Activated CD4-positive, CD25-positive, alpha-beta regulatory T cell treated with anti-CD3 and anti-CD28 coated beads, Interleukin-2, amount 50 U/mL, for 24 hours (primary cell): ENCODE measurements around the gene KIFC1.

Experiments
- ATAC-seq, 2 donors: fragments of 150-1000 bp; cut with Tn5 transposase; one replicate each; pipeline ENCODE4 v1.10.0; 2021; ENCODE audit warnings: mild to moderate bottlenecking in 1 of 2, moderate library complexity in 1 of 2

Gene KIFC1

DNA sequence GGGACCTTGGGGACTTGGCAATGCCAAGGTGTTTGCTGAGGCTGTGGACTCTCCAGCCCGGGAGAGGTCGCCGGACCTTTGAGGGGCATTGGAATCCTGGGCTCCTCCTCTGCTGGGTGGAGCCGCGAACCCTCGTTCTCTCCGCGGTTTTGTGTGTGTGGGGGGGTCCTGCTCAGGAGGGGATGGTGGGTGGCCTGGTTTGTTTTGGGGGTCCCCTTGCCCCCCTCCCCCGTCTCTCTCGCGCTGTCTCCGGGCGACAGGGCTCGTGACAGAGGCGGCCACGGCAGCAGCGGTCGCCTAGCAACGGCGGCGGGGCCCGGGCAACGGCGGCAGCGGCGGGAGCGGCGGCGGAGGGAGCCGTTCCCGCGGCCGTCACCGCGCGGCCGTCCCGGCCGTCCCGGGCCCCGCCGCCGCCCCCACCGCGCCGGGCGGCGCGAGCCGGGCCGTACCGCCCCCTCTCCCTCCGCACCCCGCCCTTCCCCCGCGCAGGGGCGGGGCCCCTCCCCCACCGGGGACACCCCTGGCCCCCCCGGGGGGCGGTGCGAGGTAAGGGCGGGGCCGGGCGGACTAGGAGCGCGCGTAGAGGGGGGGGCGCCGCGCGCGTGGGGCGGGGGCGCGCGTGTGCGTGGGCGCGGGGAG is 36.1 kb downstream of the KIFC1 start:
- ATAC-seq = peak in 1 of 2 donors; percentile 6

DNA sequence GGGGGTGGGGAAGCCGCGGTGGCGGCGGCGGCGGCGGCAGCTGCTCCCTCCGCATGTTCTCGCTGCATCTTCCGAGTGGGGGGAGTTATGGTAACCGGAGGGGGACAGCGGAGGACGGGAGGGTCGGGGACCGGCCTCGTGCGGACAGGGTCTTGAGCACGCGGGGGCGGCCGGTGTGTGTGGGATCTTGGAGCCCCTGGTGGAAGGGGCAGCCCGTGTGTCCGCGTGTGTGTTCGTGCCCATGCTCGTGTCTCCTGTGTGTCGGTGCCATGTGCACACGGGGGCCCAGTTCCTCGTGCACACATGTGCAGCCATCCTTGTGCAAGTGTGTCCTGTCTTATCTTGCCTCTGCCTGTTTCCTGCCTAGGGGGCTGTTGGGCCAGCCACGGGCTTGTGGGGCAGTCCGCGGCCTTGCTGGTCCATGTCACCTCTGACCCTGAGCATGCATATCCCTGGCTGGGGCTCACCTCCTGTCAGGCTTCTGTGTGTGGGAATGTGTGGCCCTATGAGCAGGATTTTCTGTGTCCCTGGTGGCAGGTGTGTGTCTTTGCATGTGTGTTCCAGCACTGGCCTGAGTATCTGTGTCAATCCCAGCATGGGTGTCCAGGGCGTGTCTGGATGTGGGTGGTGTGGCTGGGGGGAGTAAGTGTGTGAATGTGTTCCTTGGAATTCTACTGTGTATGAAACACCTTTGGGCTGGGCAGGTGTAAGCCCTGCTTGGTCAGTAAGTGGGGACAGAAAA is 36.8 kb downstream of the KIFC1 start:
- peak in 1 of 2 donors; percentile 9 for ATAC-seq

DNA sequence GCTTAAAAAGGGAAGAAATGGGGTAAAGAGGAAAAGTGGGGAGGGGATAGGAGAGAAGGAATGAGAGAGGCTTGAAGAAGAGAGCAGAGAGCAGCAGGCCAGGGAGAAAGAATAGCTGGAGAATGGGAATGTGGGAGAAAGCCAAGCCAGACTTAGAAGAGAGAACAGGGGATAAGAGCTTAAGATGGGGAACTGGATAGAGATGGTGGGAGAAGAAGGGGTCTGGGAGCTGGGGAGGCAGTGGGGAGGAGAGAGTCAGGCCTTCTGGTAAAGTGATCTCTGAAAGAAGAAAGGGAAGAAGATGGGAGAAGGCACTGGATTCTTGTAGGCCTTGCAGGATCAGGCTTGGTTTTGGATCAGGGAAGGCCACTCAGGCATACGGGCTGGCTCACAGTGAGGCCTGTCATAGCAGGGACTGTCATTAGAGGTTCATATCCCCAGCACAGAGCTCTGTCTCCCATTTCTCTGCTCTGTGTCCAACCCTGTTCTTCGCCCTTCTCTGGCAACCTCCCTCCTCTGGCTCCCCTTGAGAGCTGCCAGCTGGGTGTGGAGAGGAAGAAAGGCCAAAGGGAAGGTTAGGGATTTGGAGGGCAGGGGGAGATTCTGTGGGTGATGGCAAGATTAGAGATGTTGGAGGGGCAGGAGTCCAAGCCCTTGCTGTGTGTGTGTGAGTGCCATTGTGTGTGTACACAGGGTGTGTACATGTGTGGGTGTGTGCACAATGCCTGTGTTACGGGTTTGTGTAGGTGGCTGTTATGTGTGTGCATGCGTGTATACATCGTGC is 37.5 kb downstream of the KIFC1 start:
- ATAC-seq = no peak

DNA sequence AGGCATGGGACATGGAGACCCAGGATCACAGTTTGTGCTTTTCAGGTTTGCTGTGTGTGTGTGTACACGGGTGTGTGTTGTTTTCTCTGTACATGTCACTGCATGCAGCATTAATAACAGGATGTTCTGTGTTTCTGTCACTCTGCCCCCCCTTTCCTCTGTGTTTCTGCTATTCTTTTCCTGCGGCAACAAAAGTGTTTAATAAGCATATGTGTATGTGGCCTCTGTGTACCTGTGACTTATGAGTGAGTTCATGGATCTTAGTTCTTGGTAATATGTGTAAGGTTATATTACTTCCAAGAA is 38.1 kb downstream of the KIFC1 start:
- ATAC-seq = peak; percentile 21 to 22

DNA sequence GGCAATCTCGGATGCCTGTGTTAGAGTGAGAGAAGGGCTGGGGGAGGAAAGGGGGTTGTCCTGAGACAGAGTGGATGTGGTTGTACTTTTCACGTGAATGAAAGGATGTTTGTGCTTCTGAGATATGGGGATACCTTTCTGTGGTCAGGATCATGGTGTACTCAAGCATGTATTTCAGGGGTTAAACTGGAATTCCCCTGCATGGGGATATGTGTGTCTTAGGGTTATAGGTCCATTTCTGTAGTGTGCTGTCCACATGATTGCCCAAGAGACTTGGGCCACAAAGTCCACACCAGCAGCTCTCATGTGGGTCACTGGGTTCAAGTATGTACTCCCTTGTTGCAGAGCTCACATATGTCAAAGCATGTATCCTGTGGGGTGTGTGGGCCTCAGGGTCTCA is 38.7 kb downstream of the KIFC1 start:
- ATAC-seq = no peak

DNA sequence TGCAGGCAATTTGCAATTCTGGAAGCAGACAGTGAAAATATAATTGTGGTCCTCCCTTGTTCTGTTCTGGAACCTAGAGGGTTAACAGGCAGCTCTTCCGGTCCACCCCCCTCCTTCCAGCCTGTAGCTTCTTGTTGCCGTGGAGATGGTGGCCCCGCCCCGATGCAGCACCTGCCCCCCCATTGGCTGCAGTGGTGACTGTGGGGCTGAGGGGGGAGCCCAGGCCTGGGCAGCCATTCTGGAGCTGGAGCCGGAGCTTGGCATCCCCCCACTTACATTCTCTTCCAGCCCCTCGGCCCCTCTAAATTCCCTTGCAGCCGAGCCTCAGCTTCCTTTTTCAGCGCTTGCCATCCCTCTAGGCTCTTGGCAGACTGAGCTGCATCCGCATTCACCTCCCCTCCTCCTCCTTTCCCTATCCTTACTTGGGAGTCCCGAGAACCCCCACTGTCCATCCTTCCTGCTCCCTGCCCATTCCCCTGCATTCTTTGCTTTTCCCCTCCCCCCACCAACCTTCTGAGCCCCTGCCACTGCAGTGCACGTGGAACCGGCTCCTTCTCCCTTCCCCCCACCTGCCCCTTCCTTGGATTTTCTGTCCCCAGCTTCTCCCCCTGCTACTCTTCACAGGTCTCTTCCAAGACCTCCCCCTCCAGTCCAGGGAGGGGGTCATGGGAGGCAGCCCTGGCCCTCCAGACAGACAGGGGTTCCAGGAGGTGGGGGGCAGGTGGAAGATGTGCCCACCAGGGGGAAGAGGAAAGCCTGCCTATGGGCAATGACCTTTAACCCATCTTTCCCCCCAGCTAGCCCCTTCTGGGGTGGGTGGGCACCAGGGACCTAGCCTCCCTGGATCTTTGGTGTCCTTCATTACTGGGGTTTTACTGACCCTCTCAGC is 39.6 kb downstream of the KIFC1 start:
- peak; percentile 68 to 70 for ATAC-seq

DNA sequence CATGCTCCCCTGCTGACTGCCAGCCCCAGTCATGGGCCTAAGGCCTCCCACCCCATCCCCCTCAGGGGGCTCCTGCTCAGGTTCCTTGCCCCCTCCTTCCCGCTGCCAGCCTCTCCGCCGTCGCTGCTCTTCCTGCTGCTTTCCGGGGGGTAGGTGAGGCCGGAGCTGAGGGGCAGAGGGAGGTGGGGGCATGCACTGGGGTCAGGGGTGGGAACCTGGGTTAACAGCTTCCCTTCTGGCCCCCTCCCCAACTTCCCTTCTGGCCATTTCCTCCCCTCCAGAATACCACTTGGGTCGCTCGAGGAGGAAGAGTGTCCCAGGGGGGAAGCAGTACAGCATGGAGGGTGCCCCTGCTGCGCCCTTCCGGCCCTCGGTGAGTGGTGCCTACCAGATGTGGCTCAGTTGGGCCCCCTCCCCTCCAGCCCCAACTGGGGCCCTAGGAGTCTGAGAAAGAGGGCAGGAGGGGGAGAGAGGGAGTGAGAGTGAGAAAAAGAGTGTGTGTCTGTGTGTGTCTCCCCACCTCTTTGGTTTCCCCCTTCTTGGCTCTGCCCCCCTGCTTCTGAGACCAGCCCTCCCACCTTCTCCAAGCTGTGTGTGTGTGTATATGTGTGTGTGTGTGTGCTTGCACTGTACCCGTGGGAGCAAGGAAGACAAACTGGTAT is 40.4 kb downstream of the KIFC1 start:
- ATAC-seq = no peak

DNA sequence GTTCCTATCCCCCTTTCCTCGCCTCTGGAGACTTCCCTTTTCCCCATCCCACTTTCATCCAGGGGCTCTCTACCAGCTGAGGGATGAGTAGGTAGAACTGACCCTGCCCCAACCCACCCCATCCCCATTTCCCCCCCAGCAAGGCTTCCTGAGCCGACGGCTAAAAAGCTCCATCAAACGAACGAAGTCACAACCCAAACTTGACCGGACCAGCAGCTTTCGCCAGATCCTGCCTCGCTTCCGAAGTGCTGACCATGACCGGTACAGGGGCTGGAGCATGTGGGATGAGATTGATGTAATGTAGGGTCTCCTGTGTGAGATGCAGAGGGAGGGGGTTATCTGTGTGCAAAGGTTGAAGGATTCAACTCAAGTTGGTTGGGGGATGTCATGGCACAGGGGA is 40.9 kb downstream of the KIFC1 start:
- ATAC-seq = no peak

DNA sequence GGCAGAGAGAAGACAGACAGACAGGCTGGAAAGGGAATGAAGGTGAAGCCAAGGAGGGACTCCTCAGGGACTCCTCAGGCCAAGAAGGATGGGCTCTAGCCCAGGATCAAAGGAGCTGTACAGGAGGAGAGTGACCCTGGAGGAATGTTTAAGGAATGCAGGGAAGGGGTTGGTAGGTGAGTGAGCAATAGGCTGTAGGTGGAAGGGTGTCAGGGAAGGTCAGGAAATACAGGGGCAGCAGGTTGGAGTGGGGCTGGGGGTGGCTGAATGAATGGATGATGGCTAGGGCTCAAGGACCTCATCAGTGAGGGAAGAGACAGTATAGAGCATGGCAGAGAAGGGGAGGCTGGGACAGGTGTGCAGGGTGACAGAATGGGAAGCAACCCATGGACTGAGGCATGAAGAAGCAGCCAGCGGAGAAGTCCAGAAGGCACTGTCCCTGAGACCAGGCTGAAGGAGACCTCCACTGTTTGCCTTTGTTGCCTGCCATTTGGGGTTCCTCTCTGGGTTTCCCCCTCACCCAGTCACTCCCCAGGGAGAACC is 41.4 kb downstream of the KIFC1 start:
- no peak for ATAC-seq

DNA sequence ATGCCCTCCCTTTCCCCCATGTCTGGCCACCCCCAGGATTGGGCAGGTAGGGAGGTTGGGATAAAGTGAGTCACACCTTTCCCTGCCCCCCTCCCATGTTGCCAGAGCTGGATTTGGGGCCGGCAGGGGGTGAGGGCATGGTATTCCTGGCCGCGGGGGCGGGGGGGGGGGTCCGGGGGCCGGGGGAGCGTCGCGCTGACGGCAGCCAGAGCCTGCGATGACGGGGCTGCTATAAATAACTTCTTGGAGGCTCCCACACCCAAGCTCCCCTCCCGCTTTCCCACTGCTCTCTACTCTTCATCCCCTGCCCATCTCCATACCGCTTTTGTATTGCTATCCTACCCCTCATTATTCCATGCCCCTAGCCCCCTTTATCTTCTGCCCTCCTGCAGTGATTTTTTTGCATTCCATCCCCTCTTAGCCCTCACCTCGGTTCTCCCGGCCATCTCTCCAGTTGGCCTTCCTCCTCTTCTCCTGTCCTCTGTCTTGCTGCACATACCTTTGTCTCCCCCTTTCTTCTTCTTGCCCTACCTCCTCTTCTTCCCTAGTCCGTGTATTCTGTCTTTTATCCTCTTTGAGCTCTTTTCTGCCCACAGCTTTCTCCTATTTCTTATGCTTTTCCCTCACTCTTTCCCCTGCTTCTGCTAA is 42.0 kb downstream of the KIFC1 start:
- ATAC-seq = no peak

DNA sequence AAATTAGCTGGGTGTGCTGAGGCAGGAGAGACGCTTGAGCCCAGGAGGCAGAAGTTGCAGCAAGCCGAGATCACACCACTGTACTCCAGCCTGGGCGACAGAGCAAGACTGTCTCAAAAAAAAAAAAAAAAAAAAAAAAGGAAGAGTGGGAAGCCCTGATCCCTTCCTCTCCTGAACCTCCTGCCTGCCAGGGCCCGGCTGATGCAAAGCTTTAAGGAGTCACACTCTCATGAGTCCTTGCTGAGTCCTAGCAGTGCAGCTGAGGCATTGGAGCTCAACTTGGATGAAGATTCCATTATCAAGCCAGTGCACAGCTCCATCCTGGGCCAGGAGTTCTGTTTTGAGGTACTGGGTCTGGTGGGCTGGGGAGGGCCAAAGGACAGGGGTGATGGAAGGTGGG is 43.3 kb downstream of the KIFC1 start:
- no peak for ATAC-seq

DNA sequence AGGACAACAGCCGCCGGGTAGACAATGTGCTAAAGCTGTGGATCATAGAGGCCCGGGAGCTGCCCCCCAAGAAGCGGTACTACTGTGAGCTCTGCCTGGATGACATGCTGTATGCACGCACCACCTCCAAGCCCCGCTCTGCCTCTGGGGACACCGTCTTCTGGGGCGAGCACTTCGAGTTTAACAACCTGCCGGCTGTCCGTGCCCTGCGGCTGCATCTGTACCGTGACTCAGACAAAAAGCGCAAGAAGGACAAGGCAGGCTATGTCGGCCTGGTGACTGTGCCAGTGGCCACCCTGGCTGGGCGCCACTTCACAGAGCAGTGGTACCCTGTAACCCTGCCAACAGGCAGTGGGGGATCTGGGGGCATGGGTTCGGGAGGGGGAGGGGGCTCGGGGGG is 46.0 kb downstream of the KIFC1 start:
- ATAC-seq = no peak

DNA sequence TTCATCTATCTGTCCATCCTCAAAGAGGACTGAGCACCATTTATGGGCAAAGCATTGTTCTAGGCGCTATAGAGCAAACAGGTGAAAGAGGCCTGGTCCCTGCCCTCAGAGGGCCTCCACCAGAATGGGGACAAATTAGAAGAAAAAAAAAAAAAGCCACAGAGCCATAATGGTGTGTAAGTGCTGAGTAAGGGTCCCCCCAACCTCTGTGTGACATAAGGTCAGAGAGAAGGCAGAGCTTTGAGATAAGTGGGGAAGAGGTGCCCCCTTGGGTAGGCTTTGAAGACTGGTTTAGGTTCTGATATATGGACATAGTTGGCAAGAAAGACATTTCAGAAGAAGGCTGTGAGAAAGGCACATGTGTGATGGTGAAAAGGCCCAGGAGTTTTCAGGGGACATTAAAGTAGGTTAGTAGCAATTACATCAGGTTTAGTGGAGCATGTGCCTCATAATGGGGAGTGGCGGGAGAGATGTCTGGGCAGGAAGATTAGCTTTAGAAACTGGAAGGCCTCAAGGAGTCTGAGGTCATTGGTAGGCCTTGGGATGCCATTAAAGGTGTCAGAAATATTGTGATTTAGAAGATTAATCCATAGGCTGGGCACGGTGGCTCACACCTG is 47.5 kb downstream of the KIFC1 start:
- ATAC-seq = no peak

DNA sequence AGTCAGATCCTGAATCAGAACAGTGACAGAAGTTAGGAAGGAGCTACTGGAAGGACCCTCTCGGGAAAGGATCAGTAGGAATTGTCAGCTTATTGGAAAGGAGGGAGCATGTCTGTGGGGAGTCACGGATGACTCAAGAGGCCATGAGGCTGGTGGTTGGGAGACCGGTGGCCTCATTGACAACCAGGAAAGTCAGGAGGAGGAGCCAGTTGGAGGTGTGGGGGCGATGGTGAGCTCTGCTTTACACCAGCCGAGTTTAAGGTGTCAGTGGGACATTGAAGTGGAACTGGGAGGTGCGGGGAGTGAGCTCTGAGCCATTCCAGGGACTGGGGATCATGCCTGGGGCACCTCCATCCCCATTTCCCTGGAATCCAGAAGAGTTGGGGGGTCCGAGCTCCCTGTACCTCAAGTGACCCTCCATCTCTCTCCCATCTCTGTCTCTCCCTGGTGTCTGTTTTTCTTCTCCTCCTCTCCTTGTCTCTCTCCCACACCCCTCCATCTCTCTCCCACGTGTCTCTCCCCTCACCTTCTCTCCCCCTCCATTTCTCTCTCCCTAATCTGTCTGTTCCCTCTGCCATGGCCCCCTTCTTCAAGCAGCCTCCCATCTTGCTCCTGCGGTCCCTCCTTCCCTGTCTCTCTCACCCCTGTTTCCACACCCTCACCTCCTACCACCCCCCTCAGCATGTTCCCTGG is 48.5 kb downstream of the KIFC1 start:
- ATAC-seq = no peak

DNA sequence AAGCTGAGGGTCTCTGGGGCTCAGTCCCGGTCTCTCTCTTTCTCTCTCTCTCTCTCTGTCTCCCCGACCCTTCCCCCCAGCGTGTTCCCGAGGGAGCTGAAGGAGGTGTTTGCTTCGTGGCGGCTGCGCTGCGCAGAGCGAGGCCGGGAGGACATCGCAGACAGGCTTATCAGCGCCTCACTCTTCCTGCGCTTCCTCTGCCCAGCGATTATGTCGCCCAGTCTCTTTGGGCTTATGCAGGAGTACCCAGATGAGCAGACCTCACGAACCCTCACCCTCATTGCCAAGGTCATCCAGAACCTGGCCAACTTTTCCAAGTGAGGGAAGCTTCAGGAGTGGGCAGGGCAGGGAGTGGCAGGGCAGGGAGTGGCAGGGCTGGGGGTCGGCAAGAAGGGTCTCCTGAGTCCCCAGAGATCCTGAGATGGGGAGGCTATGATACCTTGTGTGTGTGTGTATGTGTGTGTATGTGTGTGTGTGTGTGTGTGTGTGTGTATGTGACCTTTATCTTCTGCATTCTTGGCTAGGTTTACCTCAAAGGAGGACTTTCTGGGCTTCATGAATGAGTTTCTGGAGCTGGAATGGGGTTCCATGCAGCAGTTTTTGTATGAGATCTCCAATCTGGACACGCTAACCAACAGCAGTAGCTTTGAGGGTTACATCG is 49.2 kb downstream of the KIFC1 start:
- no peak for ATAC-seq

DNA sequence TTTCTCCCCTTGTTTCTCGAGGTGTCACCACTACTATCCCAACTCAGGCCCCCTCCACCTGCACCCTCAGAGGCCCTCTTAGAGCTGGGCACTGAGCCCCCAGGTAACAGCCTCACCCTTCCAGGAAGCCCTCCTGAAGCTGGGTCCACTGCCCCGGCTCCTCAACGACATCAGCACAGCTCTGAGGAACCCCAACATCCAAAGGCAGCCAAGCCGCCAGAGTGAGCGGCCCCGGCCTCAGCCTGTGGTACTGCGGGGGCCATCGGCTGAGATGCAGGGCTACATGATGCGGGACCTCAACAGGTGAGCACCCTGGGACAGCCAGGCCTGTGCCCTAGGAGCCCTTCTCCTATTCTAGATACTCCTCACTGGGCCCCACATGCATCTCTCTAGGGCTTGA is 49.8 kb downstream of the KIFC1 start:
- no peak for ATAC-seq

DNA sequence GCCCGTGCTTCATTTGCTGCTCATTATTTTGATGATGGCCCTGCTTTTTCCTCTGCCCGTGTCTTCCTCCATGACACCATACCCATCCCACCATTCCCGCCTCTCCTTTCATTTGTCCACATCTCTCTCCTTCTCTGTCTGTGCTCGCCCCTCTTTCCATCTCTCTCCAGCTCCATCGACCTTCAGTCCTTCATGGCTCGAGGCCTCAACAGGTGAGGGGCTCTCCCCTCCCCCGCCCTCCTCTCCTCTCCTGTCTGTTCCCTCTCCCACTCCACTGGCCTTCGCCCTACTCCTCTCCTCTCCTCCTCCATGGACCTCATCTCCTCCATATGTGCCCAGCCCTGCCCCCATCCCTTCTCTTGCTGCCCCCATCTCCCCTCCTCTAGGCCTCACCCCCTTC is 50.7 kb downstream of the KIFC1 start:
- ATAC-seq = no peak

DNA sequence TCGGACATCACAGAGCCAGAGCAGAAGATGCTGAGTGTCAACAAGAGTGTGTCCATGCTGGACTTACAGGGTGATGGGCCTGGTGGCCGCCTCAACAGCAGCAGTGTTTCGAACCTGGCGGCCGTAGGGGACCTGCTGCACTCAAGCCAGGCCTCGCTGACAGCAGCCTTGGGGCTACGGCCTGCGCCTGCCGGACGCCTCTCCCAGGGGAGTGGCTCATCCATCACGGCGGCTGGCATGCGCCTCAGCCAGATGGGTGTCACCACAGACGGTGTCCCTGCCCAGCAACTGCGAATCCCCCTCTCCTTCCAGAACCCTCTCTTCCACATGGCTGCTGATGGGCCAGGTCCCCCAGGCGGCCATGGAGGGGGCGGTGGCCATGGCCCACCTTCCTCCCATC is 51.4 kb downstream of the KIFC1 start:
- ATAC-seq = no peak

DNA sequence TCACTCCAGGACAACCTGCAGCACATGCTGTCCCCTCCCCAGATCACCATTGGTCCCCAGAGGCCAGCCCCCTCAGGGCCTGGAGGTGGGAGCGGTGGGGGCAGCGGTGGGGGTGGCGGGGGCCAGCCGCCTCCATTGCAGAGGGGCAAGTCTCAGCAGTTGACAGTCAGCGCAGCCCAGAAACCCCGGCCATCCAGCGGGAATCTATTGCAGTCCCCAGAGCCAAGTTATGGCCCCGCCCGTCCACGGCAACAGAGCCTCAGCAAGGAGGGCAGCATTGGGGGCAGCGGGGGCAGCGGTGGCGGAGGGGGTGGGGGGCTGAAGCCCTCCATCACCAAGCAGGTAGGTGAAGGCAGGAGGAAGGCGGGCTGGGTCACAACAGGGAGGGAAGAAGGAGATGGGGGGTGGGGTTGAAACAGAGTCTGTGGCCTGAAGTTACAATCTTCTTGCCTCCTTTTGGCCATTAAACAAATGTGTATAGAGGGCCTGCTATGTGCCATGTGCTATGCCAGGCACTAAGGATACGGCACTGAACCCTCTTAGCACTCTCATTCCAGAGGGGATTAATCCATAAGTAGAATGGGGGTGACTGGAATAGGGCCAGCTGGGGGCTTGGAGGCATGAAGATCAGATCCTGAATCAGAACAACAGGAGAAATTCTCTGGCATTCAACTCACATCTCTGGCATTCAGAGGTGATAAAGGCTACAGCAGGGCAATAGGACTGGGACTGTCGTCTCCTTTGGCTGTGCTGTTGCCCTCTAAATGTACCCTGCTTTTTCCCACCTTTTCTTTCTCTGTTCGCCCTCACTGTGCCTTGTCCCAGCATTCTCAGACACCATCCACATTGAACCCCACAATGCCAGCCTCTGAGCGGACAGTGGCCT is 52.2 kb downstream of the KIFC1 start:
- ATAC-seq = no peak
